HS-5 (cell line): Measurements from ENCODE around the gene ESPNL.

Experiments used
- DNase-seq: peaks from one replicate; pipeline ENCODE4 v3.0.0-alpha.2; 2012; ENCODE audit warnings: low read depth

ESPNL gene

DNA sequence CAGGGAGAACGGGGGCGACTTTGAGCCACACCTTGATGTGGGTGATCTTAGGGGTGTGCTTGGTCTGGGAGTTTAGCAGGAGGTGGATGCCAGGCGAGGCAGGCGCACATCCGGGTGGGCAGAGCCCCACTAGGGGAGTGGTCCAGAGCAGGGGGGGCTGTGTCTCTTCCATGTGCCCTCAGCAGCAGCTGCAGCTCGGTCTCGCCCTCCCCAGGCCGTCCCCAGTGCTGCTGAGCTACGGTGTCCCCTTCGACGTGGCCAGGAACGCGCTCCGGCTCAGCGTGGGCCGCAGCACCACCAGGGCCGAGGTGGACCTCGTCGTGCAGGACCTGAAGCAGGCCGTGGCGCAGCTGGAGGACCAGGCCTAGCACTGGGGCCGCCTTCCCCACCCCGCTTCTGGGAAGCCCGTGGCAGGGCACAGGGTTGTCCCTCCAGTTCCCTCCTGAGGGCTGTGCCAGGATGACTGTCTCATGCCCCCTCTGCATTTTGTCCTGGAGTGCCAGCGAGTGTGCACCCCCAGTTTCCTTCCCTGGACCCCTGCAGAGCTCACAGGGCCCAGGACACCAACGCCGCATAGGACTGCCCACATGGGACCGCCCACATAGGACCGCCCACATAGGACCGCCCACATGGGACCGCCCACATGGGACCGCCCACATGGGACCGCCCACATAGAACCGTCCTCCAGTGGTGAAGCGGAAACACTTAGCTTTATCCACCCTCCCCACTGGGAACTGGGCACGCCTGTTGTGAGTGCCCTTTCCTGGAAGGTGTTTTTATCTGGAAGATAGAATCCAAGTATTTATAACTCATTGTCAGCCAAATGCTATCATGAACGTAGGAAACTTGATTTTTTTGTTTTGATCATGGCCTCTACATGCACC is 1.9 kb upstream of the ESPNL start:
- DNase-seq, result no peak

DNA sequence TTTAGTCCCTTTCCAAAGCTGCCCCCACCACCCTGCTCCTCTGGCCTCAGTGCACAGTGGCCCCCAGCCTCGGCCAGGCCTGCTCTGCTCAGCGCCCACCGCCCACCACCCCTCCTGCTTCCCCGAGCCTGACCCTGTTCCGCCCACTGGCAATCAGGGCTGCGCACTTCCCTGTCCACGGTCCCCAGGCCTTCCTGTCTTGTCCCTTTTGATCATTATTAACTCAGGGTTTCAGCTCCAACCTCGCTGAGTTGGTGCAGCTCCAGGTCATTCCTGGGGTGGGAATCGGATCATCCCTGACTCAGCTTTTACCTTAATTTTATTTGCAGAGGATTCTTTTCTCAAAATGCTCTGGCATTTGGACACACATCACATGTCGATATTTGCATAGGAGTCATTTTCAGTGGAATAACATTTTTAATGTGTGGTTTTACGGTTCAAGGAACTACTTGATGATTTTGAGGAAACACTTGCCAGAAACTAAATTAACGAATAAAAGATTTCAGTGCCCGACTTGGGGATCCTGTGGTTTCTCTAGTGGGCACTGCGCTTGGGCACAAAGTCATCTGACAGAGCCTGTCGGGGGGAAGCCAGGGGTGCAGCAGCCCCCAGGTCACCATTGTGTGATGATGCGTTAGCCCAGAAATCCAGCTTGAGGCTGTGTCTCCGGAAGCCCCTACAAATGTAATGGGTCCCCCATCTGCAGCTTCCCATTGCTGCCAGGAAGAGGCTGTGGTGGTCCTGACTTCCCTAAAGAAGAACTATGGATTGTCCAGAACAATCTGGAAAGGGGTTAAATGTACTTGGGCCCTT is 1.0 kb upstream of the ESPNL start:
- no peak for DNase-seq

DNA sequence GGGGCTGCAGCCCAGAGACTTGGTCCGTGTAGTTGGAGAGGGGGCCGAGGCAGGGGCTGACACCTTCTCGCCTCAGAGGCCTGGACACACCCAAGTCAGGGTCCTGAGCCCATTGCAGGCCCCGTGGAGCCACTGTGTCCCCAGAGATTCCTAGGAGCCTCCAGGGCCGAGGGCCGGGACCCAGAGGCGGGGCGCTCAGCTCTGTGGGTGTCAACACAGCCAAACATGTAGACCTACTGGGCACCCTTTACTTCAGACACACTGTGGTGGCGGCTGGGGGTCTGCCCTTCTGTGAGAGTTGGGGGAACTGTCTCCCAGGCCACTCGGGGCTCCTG is 459 bp upstream of the ESPNL start:
- DNase-seq, result no peak

DNA sequence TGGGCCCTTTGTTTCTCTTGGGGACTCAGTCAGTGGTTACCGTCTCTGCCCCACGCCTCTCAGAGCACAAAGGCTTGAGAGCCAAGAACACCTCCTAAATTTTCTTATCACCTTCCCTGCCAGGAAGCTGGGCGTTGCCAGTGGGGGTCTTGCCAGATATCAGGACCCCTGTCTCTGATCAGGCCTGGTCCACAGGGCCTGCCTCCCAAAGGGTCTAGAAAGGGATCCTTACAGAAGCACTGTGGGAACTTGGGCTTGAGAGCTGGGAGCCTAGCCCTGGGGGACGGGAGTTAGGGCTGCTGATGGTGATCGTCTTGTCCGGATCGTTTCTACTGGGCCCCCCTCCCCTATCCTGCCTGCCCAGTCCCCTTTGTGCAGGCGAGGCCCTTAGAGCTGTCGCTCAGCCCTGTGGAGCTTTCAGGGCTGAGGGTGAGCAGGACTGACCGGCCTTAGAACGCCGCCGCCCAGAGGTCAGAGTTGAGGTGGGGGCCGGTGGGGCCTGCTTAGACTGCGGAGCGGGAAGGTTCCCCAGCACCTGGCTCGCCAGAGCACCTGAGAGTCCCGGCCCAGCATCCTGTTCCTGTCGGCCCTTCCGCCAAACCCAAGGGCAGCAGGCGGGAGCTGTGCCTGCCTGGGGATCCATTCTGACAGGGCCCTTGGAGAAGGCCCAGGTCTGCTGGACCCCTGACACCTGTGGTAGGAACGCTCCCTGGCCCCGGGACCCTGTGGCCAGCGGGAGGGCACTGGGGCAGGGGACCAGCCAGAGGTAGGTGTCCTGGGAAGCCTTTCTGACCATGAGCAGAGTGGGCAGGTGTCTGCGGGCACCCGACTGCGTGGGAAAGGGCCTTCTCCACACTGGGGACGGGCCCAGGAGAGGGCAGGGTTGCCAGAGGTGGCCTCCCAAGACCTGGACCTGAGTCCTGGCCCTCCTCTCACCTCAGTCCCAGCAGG is 956 bp downstream of the ESPNL start:
- DNase-seq, result no peak

DNA sequence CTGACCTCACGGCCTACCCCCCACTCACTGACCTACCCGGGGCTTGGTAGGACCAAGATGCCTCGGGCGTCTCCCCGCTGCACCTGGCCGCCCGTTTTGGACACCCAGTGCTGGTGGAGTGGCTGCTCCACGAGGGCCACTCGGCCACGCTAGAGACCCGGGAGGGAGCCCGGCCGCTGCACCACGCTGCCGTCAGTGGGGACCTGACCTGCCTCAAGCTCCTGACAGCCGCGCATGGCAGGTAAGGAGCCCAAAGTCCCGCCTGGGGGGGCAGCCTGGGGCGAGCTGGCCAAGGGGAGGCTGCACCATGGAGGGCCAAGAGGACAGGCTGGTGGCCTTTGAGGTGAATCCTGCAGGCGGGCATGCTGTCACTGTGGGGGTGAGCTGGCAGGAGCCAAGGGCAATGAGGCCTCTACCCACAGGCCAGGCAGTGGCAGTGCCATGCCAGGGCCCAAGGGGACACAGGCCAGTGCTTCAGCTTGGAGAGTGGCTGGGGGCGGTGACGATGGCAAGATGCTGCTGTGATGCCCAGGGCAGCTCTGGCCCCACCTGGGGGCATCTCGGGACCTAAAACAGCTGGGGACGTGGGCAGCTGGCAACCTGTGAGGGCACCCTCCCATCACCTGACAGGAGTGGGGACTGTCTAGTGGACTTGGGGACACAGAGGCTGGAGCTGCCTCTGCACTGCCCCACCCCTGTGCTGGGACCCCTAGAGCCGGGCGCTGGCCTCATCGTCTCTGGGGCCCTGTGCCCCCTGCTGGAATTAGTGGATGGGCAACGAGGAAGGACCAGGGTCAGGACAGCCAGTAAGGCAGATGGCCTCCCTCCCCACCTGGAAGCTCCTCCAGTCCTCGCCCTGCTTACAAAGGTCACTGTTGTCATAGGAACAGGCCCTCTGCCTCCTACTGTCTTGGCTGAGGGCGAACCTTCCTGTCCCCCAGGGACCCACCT is 2.0 kb downstream of the ESPNL start:
- DNase-seq, result no peak

DNA sequence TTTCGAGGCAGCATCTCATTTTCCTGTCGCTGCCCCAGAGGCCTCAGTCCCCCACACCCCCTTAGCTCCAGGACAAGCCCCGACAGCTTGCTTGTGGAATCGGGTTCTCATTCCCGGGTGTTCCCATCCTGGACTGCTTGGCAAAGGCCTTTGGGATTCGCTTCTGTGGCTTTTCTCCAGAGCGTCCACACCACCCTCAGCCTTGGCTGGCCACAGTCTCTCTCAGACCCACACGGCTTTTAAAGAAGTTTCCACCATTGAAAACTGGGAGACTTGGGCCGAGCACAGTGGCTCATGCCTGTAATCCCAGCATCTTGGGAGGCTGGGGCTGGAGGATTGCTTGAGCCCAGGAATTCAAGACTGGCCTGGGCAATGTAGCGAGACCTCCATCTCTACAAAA is 2.7 kb downstream of the ESPNL start:
- DNase-seq, result no peak

DNA sequence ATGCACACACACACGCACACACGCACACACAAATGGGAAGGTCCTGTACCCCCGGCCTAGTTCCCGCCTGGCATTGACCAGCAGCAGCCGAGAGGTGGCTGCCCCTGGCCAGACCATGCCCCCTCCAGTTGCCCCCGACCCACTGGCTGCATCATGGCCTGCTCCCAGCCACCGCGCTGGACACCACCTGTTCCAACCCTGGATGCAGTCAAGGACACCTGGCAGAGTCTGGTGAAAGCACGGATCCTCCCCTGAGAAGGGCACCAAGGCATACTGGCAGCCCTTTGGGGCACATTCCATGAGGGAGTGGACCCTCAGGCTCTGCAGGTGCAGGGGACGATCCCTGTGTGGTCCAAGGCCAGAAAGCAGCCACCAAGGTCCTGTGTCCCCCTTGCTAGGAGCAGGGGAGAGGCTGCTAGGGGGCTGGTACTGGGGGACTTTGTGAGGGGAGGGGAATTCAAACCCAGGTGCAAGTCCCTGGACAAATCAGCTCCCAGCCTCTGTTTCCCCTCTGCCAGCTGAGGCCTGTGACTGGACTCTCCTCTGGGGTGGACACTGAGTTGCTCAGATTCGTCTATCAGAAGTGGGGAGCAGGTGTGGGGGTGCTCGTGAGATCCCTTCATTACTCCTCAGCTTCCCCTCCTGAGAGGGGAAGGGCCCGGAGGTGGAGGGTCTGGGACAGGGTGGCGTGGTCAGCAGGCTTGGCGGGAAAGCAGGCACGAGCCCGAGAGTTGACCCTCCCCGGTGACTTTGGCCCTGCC is 3.5 kb downstream of the ESPNL start:
- no peak for DNase-seq

DNA sequence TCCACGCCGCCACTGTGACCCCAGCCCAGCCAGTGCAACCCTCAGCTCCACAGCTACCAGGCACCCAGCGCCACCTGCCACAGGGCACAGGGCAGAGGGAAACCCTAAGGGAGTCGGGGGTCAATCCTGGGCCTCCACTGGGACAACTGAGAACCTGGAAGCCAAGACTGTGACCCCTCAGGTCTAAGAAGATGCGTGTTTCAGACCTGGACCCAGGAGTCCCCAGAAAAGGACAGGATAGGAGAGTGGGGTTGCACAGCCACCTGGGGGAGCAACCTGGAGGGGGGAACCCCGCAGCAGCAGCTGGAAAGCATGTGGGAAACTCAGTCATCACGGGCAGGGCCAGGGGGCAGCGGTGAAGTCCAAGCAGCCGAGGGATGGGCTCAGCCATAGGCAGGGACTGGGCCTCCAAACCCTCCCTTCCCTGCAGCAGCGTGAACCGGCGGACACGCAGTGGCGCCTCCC is 4.1 kb downstream of the ESPNL start:
- no peak for DNase-seq

DNA sequence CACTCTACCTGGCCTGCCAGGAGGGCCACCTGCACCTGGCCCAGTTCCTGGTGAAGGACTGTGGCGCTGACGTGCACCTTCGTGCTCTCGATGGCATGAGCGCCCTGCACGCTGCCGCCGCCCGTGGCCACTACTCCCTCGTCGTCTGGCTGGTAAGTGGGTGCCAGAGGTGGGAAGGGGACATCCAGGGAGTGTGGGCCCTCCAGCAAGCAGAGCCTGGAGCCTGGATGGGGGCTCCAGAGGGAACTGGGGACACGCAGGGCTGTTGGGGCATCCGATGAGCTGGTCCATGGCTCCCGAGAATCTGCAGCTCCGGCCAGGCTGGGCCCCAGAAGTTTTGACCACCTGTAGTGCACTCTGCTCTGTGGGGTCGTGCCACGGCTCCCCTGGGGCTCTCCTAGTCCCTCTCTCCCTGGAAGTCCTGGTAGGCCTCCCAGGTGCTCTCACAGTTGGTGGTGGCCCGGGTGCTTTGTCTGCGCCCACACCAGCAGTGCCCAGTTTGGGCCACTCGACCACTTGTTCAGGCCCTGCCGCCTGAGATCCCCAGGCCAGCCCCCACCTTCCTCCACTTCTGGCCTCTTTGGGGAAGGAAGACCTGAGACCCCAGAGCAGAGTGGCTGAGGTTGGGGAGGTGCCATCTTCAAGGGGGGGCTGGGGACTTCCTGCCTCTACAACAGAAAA is 4.7 kb downstream of the ESPNL start:
- no peak for DNase-seq

DNA sequence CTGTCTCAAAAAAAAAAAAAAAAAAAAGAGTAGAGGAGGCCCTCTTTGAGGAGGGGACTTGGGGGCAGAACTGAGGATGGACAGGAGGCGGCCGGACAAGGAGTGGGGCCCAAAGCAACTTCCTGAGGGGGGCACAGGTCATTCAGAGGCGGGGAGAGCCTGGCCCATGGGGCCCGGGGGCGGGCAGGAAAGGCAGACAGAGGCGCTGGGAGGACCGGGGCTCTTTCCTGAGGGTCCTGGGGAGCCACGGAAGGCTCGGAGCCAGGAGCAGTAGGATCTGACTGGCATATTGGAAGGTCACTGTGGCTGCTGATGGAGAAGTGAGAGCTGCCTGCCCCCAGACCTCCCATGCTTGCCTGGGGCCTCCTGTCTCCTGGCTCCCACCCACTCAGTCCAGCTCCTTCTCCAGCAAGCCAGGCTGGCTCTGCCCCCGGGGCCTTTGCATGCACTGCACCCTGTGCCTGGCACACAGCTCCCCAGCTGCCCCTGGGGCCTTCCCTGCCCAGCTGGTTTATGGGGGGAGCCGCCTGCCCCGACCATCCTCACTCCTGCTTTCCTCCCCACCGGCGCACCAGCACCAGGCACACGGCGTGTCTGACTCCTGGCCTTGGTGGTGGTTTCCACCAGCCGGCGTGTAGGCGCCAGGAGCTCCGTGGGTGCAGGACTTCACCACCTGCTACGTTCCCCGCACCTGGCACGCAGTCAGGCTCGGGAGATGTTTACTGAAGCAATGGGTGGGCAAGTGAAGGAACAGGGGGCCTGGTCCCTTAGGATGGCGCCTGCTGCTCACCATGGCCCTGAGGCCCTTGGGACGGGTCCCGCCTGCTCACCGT is 5.6 kb downstream of the ESPNL start:
- DNase-seq, result no peak

DNA sequence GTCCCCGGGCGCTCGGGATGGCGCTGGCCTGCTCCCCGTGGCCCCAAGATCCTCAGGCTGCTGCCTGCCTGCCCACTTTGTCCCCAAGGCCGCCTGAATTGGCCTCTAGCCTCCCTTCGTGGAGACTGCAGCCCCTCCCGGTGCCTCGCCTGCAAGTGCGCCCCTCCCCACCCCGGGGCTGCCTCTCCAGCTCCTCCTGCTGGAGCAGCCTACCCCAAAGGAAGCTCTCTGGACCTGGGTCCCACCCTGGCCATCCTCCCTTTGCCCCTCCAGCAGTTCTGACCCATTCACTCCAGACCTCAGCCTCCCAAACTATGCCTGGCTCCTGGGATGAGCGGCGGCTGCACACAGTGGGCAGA is 6.2 kb downstream of the ESPNL start:
- no peak for DNase-seq

DNA sequence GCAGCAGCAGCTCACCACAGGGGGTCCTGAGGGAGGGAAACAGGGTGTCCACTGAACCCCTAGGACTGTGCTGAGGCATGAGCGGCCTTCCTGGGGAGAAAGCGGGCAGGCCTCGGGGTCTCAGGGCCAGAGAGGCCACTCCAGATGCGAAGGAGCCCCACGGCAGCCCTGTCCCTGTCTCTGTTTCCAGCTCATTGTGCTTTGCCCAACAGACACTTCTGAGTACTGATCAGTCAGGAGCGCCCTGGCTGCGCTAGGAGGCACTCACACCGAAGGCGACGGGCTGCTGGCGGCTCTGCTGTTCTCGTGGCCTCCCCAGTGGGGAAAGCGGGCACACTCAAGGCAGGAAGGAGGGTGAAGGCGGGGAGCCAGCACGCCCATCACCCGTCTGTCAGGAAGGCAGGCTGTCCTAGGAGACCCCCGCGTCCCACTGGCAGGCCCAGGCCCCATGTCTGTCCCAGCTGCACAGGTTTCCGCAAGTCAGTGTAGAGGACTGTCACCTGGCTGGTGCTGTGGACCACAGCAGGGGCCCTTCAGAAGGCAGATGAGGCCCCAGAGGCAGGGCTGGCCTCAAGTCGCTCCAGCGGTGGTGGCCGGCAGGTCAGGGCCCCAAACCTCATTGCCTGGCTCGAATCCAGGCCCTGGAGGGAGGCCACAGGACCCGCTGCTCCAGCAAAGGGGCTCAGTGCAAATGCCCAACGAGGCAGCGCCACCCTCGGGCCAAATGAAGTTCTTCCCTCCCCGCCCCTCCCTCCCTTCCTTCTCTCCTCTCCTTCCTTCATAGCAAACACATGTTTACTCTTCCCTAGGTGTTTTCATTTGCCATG is 6.8 kb downstream of the ESPNL start:
- DNase-seq, result no peak

DNA sequence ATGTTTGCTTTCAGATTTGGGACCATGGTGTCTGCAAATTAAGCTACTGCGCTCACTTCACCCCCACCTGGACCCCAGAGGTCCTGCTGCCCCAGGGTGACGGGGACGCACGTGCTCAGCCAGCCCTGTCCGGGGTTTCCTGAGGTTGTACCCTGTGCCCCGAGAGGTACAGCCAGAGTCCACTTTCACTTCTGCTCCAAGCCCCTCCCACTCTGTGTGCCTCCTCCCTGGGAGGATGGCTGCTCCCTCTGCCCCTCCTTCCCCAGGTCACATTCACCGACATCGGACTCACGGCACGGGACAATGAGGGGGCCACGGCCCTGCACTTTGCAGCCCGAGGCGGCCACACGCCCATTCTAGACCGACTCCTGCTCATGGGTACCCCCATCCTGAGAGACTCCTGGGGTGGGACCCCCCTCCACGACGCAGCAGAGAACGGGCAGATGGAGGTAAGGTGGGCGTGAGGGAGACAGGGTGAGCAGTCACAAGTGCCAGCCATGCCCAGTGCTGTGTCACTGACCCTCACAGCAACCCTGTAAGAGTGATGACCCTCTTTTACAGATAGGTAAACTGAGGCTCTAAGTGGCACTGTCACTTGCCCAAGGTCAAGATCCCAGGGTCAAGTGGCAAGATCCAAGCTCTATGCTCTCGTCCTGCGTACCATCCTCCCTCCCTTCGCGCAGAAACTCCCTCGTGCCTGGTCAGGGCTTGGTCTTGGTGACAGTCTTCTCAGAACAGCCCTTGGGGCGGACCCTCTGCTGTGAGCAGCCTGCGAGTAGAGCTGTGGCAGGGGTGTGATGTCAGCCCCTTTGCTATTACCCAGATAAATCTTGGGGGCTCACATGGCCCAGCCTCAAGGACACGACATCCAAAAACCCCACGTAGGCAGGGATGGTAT is 7.6 kb downstream of the ESPNL start:
- no peak for DNase-seq

DNA sequence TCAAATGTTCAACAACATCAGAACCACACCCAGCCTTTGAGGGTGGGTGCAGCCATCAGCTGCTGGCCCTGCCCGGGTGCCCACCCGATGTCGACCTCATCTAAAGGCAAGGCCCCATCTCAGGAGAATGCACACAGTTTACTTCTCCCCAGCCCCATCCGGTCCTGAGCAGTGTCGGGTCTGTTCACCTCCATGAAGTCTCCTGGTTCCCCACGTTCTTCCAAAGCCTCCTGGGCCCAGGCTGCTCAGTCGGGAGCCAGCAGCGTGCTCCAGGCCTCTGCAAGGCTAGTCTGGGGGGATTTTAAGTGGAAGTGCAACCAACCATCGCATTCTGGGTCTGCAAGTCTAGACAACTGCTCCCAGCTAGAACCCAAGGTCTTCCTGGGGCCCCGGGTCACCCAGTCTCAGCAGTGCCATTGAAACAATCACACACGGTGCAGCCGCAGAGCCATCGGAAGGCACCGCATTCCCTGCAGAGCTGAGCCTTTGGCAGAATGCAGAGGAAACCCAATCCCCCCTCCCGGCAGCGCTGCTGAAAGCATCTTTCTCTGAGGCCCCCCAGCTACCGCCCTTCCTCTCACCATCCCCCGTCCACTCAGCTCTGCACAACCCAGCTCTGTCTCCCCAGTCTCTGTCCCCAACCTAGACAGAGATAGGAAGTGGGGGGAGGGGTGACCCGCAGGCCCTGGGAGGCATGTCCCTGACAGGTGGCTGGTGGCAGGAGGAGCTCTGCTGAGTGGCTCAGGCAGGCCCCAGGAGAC is 8.5 kb downstream of the ESPNL start:
- no peak for DNase-seq

DNA sequence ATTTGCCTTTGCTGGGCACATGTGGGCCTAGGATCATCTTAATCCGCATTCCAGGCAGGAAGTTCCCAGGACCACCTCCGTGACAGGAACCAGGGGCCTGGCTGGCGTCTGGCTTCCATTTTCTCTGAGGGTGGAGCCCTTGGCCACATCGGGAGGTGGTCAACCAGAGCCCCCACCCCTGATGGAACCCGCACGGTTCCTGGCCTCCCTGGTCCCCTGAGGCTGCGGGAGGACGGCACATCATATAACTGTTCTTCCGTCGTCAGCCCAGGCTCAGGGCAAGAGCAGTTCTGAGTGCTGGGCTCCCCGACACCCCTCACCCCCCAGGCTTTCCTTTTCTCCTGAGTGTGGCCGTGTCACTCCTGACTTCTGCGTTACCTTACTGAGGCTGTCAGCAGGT is 13.5 kb downstream of the ESPNL start:
- no peak for DNase-seq

DNA sequence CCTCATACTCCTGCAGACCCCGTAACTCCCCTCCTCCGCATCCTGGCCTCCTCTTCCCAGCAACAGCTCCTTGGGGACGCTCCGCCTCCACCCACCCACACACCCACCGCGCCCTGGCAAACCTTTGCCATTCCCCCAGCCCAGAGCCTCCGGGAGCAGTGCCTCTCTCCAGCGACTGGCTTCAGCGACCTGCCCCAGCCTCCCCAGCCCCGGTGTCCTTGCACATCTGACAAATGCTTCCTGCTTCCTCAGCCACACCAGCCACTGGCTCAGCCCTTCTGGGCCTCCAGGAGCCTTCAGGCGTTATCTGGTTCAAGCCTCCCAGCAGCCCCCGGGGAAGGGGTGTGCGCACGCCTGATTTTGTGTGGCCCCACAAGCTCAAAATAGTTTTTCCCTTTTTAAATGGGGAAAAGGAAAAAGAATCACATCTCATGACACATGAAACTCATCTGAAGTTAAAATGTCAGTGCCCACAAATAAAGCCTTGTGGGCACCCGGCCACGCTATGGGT is 14.2 kb downstream of the ESPNL start:
- DNase-seq, result no peak
